Fibroblast of upper back skin (primary cell): ENCODE data around the gene TMEM247.
"Not testable (repeated sequence)": the region's sequence is repeated elsewhere in the genome, so short reads cannot be mapped to it uniquely, and the experiment has no call there.

Source experiments
- DNase-seq: peaks from one replicate; pipeline ENCODE4 v3.0.0-alpha.2; 2013

The TMEM247 gene

DNA sequence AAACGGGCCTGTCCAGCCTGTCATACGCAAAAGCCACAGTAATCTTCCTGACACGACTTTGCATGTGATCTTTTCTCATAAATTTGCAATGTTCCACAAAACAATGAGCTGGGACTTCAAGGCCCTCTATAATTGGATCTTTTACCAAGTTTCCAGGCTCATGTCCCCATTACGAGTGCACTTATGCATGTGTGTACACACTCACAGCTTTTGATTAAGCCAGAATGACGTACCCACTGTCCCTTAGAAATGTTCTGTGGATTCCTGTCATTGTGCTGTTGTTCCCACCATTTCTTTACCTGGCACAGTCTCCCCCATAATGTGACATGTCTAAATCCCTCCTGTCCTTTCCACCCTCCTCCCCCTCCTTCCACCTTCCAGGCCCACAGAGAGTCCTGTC lies 19.7 kb upstream of the TMEM247 start:
- DNase-seq = no peak

DNA sequence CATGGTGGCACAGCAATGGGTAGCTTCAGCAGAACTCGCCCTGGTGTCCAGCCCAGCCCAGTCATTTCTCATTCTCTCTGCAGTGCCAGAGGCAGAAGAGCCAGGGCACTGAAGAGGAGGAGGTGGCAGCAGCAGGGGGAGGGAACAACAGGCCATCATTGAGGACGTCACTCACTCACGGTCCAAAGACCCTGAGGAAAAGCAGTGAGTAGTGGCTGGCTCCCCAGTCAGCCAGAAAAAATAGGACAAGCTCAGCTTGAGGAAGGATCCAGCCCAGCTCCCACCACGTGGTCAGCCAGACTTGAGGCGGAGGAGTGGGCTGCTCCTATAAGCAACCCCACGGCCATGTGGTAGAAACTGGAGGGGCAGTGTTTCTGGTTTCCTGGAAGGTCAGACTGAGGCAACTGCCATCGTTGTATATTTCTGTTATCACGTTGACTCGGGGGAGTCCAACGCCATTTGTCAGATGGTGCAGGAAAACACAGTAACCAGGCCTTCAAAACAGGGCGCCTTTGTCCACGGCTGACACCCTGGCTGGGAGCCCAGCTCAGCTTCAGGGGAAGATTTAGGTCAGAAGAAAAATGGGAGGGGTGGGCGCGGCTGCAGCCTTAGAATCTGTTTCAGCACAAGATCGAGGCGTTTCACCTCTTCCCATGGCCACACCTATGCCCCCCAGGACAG lies 19.0 kb upstream of the TMEM247 start:
- no peak for DNase-seq

DNA sequence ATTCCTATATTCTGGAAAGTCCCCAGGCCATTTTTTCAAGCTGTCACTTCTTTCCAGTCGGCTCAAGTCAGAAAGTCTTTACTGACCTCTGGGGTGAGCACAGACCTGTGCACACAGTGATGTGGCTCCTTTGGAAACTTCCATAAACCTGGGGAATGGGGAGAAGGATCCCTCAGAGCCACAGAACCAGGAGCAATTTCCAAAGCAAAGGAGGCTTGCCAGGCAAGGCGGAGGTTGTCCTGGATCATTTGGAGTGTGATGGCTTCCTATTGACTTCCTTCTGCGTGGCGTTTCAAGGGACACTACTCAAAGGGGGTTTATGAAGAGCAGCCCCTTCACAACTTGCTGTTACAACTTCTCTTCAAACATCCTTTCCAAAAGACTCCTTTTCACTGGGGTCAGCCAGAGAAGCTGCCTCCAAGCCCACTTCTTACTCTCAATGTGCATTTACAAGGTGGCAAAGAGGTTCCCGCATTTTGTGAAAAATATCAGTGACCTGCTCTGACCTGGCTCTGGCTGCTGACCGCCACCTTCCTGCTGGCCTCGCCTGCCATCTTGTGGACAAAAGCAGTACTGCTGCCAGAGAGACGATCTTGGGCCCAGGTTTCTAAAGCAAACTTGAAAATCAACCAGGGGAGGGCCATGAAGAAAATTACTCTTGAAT lies 18.2 kb upstream of the TMEM247 start:
- peak; percentile 43 for DNase-seq

DNA sequence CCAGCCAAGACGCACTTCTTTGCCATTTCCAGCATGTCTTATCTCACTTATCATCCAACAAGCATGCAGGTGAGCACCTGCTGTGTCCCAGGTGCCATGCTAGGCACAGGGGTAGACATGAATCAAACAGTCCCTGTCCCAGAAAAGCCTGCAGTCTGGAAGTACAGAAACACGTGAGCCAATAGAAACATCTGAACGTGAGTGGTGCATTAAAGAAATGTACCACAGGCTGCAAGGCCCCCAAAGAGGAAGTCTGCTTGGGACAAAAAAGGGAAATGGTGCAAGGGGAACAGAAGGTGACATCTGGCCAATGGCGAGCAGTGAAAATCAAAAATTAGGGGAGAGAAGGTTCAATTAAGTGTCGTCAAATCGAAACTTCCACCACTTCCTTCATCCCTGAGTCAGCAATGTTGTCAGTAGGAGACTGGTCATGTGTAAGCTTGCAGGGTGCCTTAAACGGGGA lies 17.6 kb upstream of the TMEM247 start:
- DNase-seq = no peak

DNA sequence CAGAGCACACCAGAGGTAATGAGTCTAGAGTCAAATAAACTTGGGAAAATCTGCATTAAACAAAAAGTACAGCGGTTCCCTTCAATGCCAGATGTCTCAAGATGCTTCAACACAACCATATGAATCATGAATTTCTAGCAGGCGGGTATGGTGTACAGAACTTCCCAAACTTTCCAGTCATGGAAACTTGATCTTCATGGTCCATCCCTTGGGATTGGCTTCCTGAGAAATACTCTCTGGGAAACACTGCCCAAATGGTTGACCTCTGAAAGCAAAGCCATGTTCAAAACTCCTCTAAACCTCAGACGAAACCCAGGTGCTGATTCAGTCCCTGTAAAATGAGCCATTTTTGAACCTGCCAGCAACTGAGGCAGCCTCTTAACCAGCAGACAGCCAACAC lies 16.4 kb upstream of the TMEM247 start:
- DNase-seq = peak; percentile 78

DNA sequence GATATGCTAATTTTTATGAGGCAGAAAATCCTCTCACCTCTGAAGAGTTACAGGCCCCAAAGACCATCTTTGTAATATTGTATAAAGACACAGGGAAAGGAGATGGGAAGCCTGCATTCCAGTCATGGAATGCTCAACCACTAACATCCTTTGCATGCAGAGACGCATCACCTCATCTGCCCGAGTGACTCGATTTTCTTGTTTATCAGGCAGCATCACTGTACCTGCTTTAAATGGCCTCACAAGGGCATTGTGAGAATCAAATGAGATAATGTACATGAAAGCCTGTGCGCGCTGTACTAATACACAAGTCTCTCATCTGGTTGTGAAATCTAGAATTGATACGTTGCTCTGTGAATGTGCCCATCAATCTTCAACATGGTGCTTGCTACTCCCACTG lies 10.2 kb upstream of the TMEM247 start:
- peak; percentile 33 for DNase-seq

DNA sequence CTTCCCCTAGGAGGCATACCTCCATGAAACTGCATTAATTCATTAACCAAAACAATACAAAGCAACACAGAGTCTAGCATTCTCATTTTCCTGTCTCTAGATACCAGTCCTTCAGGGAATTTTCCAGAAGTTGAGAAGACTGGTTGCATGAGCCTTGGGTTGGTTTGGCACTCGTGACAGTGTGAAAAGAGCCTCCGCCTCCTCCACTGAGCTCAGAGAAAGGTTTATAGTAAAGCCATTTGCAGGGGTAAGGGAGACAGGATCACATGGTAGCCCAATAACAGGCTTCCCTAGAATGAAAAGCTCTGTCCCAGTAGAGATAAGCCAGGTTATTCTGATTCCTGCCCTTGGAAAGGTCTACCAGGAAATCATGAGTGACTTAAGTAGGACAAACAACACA lies 9.7 kb upstream of the TMEM247 start:
- DNase-seq = no peak

DNA sequence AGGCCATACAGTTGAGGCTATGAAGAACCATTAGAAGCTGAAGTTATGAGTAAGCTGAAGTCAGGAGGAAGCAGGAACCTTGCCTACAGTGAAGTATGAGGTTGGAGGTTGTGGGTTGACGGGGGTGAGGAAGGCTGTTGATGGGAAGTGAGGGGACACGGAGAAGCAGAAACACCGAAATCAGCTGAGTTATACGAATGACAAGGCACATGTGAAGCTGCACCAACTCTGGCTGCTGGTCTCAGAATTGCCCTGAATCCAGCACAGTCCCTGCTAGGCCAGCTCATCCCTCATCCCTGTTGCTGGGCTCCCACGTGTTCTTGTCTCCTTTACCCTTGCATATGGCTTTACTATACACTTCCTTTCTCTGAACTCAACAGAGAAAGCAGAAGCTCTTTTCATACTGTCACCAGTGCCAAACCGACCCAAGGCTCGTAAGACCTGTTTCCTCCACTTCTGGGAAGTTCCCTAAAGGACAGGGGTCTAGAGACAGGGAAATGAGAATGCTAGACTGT lies 9.2 kb upstream of the TMEM247 start:
- DNase-seq = no peak

DNA sequence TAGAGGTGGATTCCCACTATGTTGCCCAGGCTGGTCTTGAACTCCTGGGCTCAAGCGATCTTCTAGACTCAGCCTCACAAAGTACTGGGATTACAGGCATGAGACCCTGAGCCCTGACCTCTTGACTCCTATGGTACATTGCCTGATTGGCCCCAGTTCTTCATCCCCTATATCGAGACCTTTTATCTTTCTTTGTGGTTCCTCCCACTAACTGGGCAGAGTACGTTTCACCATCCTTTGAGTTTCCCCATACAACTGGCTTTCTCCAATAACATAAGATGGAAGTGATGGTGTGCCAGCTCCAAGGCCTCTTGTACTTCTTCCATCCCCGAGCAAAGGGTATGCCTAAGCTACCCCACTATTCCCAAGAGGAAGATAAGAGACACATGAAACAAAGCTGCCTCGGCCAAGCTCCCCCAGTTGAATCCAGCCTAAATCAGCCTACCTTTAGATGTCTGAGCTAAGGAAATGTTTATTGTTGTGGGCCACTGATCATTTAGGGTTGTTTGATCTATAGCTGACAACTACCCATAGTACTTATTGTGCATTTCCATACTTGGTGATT lies 8.3 kb upstream of the TMEM247 start:
- no peak for DNase-seq

DNA sequence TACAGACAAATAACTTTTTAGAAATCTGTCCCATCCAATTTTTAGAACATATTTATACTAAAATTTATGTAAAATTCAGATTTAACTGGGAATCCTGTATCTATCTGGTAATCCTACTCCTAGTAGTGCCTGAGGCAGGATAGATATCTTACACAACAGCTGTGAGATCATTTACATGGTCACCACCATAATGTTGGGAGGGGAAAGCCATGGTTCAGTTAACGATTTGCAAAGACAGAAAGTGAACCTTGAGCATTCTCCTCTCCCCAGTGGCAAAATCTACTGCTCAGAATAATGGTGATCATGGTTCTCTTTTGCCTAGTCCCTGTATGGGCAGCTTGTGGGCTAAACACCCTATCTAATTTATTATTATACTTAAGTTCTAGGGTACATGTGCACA lies 7.7 kb upstream of the TMEM247 start:
- DNase-seq = no peak

DNA sequence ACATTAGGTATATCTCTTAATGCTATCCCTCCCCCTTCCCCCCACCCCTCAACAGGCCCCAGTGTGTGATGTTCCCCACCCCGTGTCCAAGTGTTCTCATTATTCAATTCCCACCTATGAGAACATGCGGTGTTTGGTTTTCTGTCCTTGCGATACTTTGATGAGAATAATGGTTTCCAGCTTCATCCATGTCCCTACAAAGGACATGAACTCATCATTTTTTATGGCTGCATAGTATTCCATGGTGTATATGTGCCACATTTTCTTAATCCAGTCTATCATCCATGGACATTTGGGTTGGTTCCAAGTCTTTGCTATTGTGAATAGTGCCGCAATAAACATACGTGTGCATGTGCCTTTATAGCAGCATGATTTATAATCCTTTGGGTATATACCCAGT lies 7.2 kb upstream of the TMEM247 start:
- DNase-seq = not testable (repeated sequence)

DNA sequence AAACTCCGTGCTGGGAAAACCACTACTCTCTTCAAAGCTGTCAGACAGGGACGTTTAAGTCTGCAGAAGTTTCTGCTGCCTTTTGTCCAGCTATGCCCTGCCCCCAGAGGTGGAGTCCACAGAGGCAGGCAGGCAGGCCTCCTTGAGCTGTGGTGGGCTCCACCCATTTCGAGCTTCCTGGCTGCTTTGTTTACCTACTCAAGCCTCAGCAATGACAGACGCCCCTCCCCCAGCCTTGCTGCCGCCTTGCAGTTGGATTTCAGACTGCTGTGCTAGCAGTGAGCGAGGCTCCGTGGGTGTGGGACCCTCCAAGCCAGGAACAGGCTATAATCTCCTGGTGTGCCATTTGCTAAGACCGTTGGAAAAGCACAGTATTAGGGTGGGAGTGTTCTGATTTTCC lies 1.9 kb upstream of the TMEM247 start:
- DNase-seq = not testable (repeated sequence)

DNA sequence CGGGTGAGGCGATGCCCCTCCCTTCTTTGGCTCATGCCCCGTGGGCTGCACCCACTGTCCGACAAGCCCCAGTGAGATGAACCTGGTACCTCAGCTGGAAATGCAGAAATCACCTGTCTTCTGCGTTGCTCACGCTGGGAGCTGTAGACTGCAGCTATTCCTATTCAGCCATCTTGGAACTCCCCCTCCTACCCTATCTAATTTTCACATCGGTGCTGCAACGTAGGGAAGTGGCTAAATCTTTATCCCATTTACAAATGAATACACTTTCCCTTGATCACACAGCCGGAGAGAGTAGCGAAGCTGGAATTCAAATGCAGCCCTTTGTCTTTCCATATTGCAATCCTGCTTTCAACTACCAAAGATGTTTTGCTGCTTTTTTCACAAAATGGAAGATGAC lies 1.4 kb upstream of the TMEM247 start:
- DNase-seq = no peak

DNA sequence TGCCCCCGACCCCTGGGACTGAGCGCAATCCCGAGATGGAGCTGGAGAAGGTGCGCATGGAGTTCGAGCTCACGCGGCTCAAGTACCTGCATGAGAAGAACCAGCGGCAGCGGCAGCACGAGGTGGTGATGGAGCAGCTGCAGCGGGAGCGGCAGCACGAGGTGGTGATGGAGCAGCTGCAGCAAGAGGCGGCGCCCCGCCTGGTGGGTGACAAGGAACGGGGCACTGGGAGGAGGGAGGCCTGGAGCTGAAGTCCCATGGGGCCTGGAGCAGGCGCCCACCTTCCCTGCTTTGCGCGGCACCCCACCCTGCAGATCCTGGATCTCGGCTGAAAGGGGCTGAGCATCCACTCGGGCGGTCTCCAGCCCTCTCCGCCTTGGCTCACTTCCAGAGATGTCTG lies 1.2 kb downstream of the TMEM247 start:
- DNase-seq = no peak

DNA sequence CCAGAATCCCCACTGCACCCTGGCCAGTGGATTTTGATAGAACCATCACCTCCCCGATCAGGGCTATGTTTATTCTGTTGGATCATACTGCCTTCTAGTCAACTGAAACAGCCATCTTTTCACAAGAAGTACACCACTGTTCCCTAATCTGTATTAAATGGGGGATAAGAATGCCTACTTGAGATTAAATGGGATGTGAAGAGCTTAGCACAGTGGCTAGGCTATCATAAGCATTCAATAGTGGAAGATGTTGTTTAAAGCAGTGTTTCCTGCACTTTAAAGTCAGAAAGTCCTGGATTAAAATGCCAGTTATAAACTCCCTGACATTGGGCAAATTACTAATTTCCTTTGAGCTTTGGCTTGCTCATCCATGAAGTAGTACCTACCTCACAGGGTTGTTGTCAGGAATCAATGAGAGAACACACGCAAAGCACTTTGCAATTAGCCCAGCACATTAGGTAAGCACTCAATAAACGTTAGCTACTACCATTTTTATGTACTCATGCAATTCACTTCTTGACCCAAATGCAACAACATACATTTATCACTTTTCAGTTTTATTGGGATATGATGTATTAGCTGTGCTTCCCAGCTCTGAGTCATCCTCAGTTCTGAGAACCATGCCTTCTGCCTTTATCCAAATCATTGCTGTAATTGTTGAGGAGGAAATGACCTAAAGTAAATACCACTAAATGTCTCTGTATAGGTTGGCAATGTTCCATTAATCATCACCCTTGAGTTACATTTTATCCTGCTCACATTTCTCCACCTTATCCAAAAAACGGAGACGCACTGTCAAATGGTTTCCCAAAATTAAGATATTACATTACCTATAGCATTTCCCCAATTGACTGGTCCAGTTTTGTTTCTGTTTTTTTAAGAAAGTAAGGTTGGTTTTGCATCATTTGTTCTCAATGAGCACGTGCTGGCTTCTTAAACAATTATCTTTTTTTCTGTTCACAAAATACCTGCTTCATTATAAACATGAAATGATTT lies 2.1 kb downstream of the TMEM247 start:
- peak; percentile 73 for DNase-seq

DNA sequence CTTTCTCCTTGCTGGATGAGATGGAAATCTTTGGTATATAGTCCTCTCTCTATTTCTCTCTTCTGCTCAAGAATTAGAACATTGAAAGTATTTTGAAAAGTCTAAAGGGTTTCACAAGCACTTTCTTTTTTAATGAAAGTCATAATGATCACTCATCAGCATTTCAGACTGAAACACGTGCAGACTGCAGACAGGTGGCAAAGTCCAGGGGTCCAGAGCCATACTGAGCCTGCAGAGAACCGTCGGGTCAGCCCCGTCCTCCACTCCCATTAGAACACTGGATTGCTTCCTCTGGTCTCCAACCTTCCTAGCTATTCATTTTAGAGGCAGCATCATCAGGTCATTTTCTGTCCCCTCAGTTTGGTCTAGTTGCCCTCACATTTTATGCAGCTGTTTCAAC lies 3.1 kb downstream of the TMEM247 start:
- DNase-seq = no peak

DNA sequence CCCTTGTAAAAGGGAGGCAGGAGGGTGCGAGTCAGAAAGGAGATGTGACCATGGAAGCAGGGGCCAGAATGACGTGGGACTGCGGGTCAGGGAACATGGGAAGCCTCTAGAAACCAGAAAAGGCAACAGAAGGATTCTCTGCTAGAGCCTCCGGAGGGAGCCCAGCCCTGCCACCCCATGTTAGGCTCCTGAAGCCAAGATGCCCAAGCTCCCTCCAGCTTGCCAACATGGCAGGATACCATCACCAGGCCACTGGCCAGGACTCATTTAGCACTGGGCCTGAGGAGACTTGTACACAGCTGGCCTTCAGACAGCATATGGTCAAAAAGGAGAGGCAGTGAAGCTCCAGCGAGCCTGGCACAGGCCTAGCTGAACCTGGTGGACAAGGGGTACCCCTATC lies 5.6 kb downstream of the TMEM247 start:
- DNase-seq = no peak

DNA sequence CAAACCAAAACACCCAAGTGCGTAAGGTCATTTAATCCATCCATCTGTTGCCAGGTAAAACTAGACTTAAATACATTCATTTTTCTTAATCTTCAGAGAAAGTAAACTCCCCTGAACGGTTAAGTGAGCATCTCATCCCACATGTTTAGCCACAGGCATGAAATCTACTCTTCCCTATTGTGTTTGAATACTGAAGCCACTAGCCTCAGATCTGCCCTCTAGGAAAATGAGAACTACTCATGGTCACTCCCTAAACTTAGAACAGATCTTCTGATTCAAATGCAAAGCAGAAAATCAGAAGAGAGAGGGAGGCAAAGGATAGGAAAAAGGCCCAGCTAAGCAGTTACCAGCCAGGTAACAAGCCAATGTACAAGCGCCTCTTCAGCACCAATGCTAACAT lies 7.1 kb downstream of the TMEM247 start:
- DNase-seq = no peak

DNA sequence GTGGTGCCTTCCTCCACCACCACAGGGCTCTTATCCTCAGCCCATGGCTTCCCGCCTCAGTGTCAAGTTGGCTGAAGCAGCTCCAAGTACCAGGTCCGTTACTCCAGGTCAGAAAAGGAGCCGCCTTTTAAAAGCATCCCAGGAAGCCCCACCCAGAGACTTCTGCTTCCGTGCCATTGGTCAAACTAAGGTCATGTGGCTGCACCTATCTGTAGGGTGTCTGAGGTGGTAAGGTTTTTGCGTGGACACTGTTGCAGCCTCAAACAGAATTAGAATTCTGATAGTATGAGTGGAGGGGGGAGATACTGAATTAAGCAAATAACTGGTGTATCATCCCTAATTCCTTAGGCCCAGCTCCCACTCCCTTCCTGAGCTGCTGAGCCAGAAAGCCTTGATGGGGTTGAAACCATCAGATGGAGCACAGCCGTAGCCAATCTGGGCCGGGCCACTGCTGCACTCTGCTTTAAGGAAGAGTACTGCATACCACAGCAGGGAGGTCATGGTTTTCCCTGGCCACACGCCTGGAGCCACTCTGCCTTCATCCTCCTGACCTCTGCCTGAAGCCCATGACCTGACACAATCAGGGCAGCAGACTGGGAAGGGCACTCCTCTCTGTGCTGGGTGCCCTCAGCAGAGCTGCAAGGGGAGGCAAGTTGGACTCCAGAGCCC lies 8.4 kb downstream of the TMEM247 start:
- DNase-seq = peak; percentile 68

DNA sequence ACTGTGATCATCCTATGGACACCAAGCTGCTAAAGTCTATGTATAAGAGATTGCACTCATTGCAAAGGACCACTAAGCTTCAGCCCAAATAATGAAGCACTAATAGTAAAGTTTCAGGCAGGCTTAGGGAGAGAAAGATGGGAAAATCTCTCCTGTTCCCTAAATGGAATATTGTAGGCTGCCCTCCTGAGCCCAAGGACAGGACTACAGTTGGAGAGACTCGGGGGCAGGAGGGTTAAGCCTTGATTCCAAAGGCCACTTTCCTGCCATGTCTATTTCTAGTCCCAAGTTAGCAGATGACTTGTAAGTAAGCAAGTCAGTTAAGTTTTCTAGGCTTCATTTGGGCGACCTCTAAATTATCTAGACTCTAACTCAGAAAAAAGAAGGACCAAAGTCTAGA lies 9.0 kb downstream of the TMEM247 start:
- no peak for DNase-seq

DNA sequence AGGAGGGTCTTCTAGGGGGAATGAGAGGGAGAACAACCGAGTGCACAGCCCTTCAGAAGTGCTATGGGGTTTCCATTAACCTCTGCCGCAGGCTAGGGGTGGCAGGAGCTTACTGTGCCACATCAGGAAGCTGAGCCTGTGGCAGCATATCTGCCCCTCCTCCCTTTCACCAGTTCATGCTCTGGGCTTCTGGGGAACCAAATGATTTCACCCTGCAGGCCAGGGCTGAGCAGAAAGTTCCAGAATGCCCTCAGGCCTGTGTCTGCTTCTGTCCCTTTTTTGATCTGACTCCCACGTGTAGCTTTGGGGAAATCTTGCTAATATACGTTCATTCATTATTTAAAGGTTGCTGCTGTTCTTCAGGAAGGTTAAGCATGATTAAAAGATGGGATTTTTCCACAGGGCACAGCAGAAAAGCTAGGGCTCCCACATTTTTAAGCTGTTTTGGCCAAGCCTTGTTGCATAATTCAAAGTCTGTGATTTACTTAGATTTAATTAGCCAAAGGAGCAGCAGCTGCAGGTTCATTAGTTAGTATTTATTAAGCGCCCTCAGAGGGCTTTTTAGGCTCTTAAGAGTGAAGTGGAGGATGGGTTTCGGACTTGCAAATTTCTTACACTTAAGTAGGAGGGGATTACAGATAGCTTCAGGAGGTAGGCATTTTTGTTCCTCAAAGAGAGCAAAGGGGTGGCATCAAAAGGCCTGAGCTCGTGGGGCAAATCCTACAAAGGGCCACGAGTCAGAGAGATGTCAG lies 10.2 kb downstream of the TMEM247 start:
- no peak for DNase-seq
